Measurements from ENCODE around the gene SEMA3A.

SEMA3A gene

DNA sequence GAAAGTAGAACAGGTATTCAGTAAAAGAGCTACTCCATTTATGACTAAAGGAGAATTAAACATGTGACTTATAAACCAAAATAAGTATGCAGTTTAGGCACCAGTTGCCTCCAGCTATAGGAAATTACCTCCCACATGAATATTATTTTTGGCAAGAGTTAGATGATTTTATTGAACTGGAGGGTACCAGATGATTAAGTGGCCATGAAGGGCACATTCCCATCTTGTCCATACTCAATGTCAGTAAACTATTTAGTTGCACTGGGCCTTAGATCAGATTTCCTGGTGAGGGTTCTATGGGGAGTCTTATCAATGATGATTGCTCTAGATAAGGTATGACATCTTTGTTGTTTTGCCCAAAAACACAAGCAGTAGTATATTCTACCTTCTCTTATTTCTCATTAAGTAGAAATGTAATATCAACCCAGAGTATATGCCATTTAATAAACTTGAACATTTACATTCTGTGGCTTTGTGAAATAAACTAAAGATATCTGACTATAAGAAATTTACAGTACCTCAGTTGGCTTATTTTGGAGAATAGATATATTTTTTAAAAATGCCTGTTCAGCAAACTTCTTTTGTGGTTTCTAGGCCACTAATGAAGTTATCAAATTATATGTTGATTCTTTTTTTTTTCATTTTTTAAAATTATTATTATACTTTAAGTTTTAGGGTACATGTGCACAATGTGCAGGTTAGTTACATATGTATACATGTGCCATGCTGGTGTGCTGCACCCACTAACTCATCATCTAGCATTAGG, 145.3 kb downstream of the SEMA3A start:
- TF ChIP-seq, protein P1, sequence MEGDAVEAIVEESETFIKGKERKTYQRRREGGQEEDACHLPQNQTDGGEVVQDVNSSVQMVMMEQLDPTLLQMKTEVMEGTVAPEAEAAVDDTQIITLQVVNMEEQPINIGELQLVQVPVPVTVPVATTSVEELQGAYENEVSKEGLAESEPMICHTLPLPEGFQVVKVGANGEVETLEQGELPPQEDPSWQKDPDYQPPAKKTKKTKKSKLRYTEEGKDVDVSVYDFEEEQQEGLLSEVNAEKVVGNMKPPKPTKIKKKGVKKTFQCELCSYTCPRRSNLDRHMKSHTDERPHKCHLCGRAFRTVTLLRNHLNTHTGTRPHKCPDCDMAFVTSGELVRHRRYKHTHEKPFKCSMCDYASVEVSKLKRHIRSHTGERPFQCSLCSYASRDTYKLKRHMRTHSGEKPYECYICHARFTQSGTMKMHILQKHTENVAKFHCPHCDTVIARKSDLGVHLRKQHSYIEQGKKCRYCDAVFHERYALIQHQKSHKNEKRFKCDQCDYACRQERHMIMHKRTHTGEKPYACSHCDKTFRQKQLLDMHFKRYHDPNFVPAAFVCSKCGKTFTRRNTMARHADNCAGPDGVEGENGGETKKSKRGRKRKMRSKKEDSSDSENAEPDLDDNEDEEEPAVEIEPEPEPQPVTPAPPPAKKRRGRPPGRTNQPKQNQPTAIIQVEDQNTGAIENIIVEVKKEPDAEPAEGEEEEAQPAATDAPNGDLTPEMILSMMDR (IDR thresholded peaks at IDR 0.05) = no peak

DNA sequence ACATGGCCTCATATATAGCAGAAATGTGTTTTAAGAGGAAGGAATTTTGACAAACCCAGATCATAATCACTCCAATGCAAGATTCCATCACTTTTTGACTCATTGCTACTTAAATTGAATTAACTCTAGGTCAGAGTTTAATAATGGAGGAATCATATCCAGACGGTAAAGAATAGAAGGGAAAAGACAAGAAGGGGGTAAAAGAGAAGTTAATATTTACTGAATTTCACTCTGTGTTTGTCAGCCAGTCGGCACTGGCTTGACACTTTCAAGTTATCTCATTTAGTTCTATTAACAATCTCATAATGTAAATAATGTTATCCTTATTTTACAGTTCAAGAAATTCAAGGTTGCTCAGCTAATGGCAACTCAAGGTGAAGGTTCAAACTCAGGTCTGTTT, 147.5 kb downstream of the SEMA3A start:
- TF ChIP-seq, protein P1 (IDR thresholded peaks at IDR 0.05) = no peak

DNA sequence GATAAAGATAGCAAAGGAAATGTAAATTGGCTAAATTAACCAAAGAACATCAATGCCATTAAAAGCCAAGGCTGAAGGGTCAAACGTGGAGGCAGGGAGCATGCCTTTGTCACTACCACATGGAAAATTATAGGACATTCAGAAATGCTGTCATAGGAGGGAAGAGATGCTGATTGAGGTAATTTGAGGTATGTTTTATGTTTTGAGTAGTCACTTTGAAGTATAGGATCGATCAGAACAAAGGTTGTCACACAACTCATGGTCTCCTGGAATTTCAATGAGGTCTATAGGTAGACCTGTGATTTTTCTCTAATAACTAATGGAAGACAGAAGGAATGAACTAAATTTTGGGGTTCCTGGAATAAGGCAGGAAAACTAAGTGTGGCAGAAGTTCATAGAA, 149.8 kb downstream of the SEMA3A start:
- TF ChIP-seq, protein P1 (IDR thresholded peaks at IDR 0.05) = no peak

DNA sequence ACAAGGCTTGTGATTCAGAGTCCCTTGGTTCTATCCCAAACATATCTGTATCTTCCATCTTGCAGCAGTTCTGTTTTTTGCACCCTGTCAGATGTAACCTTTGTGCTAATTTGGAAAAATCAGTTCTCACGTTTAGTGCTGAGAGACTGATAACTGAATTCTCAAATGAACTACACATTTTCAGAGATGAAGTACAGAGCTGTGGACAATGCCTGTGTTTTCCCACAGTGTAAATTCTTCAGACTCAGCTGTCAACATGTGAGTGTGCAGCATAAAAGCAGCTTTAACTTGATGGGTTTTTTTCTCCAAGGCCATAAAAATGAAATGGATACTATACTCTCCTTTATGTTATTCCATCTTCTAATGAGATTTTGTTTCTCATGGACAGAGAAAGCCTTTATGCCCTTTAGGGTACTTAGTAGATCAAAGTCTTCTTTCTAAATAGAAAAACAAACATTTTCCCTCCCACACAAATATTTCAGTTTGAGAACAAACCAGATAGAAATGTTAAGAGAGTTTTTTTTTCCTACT, 150.9 kb downstream of the SEMA3A start:
- TF ChIP-seq, protein P1 (IDR thresholded peaks at IDR 0.05) = no peak

DNA sequence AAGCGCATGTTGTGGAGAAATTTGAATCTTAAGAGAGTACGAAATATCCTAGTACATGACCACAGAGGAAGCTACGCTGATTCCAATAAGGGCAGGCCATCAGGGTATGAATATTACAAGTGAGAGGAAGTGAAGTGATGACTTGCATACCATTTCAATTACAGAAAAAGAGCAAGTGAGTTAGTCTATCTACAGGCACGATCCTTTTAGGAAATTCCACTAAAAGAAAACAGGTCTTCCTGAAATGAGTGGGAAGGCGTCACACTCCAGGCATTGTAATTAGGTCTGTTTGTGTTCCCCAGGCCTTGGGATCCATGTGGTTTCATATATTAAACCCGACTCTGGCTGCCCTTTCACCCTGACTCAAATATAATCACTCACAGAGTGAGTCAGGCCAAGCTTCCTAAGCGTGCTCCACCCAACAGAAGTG, 152.5 kb downstream of the SEMA3A start:
- TF ChIP-seq, protein P1 (IDR thresholded peaks at IDR 0.05) = no peak

DNA sequence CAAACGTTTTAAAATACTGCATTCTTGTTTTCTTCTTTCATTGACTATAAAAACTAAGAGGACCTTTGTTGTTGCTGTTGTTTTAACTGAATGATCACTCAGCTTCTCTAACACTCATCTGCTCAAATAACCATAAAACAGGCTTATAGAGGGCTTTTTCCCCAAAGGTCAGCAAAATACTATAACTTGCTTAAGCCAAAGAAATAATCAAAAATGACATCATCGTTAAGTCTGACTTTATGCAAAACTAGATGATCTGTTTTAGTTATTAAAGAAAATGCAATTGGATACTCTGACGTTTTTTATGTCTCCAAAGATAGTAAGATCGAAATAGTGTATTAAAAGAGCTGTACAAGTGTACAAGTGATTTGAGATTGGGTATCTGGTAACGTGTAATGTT, 152.9 kb downstream of the SEMA3A start:
- TF ChIP-seq, protein P1 (IDR thresholded peaks at IDR 0.05) = no peak

DNA sequence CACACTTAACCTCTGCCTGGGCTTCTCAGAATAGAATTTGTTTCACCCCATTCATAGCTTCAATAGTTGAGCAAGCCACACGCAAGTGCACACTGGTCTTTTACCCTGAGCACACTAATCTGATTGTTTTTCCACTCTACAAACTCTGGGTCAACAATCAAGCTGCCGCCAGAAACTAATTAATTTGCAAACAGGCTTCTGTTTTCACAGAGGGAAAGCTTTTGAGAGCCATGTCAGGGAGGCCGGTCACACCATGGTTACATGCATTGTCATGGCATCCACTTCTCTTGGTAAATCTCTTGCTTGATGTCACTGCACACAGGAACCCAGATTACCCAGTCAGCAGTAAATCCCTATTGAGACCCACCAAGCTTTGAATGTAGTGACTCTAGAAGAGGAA, 154.2 kb downstream of the SEMA3A start:
- TF ChIP-seq, protein P1 (IDR thresholded peaks at IDR 0.05) = no peak

All from LNCAP (cell line).